HG02938 (cell line): ENCODE results near the gene PLXNB1.

Experiments used
- ATAC-seq: cut with Tn5 transposase; IDR thresholded peaks from one replicate; pipeline ENCODE4 v1.9.1; 2021; ENCODE audit warnings: mild to moderate bottlenecking, moderate library complexity; ENCODE audit not compliant: unreplicated experiment

Gene PLXNB1

DNA sequence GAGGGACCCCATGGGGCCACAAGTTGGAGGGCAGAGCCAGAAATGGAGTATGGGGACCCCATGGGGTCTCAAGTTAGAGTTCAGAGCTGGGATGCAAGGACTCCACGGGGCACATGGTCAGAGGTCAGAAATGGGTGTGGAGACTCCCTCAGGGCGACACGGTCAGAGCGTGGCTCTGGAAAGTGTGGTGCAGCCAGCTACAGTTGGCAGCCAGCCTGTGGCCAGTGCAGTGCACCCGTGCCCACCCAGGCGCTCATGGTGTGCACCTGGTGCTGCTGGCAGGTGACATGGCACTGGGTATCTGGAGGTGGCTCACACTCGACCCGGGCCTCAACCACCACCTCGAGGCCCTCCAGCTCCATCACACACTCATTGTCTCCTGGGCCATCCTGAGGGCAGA lies 11.2 kb downstream of the PLXNB1 start:
- no peak for ATAC-seq

DNA sequence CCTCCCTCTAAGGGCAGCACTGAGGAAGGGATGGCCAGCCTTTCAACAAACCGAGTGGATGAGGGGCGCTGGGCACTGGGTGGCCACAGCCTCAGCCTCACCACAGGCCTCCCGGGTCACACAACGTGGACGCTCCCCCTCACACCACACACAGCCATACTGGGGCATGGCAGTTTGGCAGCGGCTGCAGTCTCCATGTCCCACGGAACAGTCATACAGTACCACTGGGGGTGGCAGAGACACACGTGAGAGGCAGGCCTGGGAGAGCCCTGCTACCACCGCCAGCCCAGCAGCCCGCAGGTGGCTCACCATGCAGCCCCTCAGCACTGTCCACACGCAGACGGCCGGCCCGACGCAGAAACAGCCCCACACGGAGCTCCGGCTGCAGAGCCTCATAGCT lies 11.7 kb downstream of the PLXNB1 start:
- no peak for ATAC-seq

DNA sequence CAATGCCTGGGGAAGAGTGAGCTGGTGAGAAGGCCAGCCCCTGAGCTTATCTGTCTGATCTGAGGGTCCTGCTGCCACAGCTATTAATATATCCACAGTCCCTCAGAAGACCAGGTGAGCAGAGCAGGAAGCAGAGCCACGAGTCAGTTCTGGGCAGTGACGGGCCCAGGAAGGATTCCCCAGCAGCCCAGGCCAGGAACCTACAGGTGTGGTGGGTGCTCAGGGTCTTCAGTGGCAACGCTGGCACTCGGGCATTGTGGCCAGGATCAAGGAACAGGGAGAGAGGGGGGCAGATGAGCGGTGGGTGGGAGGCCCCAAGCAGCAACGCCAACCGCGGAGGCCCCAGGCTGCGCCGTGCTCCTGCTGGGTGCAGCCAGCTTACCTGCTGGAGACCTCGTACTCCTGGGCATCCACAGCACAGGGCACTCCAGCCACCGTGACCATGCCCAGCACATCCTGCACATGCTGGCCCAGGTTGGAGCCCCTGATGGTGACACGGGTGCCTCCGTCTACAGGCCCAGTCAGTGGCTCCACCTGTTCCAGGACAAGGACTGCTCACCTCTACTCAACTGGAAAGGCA lies 12.3 kb downstream of the PLXNB1 start:
- no peak for ATAC-seq

DNA sequence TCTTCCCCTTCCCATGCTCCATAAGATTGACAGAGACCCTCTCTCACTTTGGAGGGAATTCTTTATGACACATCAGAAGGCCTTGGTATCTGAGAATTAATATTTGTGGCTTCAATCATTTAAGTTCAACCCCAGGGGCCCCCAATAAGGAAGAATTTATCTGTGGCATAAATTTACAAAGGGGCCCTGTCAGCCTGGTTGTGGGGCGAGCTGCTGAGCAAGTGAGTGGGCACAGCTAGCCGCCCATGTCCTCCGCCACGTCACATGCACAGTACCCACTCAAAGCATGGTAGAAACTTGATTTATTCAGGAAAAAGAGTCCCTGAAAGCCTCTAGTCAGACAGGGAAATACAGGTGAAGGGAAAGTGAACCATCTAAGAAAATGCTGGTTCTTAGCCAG lies 13.3 kb downstream of the PLXNB1 start:
- no peak for ATAC-seq

DNA sequence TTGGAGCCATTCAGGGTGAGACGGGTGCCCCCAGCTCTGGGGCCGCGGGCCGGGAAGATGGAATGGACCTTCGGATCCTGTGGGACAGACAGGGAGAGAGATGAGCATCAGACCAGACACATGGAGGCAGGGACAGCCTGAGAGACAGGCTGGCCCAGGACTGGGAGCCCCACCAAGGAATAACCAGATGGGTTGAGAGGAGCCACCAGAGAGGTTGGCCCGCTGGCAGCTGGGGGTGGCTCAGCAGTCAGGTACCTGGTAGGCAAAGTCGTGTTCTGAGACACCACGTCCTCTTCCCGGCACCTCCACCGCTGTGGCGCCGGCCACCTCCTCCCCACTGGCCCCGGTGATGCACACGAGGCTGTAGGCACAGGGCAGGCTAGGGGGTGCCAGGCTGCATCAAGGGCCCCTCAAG lies 13.8 kb downstream of the PLXNB1 start:
- ATAC-seq: no peak

DNA sequence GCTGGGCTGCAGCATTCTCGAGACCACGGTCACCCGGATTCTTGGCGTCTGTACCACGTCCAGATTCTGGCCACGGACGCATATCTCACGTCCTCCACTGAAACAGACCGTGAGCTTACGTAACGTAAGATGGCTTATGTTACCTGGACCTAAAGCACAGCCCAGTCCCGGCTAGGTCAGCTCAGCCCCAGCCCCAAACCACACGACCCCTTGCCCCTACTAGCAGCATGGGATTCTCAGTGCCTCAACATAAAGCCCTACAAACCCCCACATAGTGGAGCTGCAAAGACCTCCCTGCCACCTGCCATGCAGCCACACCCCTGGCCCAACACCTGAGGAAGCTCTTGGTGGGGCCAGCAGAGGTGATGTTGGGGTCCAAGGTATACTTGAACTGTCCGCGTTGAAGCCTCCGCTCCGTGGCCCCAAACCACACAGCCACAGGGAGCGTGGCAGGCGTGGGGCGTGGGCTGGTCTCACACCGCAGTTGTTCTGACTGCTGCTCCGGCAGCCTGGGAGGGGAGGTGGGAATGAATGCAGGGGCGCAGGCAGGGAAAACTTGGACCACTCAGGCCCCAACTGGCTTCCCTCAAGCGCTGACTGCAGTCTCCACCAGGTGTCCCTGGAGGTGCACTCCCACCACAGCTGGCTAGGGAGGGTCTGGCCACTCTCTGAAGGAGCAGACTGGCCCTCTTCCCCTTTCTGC lies 14.5 kb downstream of the PLXNB1 start:
- no peak for ATAC-seq

DNA sequence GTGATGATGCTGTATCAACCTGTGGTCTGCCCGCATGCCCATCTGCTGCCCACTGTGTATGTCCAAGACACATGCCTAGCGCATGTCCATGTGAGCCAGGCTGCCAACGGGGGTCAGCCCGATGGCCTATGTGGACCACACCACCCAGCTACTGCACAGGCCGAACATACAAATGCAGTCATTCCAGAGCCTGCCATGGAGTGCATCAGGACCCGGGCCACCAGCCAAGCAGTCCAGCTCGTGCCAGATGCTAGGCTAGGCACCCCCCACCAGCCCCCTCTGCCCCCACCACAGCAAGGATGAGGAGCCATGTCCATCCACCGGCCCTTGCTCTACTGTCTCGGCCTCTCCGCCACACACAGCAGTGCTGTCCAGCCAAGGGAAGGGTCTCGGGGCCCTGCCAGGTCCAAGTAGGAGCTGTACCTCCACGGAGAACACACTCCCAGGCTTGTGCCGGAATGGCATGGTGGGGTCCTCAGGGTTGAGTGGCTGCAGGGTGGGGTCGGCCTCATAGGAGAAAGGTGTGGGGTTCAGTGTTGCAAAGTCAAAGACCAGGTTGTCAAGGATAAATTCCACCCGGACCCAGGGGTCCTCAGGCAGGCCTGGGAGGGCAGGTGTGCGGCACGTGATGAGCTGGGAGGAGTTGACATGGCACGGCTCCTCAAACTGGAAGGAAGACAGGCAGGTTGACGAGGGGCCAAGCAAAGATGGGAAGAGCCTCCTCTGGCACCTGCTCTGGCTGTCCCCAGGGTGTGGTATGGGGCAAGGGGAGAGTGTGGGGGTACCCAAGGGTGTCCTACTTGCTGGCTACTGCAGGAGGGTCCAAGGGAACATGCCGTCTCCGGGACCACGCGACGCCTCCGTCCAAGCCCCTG lies 15.3 kb downstream of the PLXNB1 start:
- ATAC-seq: no peak

DNA sequence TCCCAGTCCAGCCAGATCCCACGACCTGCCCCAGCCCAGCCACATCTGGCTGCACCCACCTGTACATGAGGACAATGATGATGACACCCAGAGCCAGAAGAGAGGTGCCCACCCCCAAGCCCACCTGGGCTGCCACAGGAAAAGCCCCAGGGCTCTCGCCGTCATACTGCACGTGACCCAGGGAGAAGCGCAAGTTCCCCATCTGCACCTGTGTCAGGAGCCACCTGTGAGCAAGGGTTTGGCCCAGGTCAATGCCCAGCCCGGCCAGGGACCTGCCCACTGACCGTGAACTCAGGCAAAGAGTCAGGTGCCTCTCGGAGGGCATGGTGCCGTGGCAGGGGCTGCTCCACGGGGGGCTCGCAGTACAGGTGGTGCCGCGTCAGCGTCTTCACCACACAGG lies 16.3 kb downstream of the PLXNB1 start:
- ATAC-seq: no peak

DNA sequence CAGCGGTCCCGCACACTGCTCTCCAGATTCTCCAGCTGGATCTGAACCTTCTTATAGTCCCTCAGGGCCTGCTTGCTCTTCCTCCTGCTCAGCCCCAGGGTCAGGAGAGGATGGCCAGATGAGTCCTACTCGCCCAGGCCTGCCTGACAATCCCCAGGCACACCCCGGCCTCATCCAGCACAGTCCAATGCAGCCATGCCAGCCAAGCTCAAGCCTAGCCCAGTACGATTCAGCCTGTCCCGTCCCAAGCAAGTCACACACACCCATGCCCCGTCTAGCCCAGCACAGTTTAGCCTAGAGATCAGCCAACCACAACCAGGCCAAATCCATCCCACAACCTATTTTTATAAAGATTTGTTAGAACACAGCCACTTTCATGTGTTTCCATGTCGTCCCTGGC lies 16.8 kb downstream of the PLXNB1 start:
- ATAC-seq: no peak

DNA sequence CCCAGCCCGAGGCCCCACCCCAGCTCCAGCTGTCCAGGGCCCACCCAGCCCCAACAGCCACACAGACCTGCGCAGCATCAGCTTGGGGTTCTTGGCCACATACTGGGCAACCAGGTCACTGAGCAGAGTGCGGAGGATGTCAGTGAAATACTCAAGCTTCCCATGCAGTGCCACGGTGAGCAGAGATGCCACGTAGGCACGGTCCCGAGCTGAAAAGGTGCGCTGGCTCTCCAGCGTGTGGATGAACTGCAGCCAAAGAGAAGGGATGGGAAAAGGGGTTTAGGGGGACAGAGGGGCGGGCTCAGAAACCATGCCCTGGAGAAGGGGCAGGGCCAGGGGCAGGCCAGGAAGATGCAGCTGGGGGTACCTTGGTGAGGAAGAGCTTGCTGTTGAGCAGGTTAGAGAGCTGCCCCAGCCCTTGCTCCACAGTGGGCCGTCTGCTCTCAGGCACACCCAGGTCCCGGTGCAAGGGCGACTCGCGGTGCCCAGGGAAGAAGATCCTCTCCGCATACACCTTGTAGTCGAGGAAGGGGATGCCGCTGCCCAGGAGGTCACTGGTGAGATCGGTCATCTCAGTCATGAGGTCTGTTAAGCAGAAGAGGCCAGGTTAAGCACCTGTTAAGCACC lies 17.4 kb downstream of the PLXNB1 start:
- no peak for ATAC-seq

DNA sequence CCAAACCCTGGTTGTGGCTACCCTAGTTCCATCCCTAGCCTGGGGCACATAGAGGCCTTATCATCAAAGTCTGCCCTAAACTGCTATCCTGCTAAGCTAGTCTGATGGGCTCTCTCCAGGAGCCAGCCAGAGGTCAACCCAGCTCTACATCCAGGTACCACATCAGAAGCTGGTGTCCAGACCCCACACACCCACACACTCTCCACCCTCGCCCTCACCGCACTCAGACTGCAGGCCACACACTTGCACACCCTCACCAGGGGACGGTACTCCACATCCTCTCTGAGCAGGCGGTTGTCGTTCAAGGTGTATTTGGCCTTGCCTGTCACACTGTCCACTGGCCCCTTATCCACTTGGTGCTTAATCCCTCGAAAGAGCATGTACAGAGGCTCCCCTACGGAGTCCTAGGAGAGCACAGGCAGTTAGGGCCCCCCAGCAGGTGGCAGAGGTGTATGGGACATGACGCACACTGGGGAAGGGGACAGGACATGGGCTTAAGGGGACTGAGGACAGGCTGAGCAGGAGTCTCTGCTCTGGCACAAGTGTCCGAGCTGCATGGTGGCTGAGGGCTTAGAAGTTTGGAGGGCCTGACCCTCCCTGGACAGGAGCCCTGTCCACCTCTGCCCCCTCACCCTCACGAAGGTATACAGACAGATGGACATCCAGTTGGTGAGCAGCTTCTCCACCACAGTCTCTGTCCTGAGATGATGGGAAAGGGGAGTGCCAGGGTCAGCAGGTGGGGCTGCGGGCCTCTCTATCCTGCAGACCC lies 18.1 kb downstream of the PLXNB1 start:
- no peak for ATAC-seq

DNA sequence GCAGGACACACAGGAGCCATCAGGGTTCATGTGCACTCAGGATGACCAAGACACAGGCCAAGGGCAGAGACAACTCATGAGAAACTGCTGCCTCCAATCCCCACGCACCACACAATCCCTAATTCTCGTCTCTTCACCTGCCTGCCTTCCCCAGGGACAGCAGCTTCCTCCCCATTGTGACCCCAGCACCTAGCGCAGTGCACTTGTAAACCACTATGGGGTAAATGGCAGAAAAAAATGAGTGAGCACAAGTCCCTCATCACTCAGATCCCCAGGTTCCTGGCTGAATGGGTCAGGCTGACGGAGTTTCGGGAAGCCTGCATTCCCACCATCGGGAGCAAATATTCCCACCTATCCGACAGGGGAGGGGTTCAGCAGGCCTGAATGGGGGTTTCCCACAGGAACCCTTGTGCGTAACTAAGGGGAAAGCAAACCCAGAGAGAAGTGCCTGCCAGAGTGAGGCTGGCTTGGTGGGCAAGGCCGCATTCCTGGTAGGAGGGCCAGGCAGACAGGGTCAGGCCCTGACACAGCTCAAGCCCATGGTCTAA lies 18.8 kb downstream of the PLXNB1 start:
- no peak for ATAC-seq

DNA sequence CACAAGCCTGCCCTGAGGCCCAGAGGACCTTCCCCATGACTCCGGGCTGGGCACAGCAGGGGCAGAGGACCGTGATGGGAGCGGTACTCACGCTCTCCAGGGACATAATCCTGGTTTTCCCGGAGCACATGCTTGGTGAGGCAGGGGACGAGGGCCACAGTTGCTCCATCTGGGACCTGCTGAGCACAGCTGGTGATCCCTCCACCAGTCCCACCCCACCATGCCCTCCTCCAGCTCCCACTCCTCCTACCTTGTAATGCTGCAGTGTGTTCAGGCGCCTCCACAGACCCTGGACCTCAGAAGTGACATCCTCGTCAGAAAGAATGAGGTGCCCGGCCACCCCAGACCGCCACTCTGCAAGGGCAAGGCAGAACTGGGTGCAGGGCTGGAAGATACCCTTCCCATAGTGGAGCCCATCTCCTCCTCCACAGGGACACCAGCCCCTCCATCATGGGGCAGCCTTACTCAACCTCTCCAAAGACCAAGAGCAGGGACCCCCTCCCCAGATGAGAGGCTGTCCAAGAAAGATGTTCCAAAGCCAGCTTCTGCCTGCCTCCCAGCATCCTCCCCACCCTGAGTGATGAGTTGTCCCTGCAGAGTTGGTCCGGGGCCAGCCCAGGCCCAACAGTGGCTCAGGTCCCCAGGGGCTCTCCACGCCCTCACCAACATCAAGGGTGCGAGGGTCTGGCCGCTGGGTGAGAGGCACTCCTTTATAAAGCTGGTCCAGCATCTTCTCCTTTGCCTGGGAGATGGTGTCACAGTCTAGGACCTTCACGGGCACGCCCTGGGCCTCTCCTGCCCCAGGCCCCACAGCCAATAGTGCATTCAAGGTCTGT lies 19.5 kb downstream of the PLXNB1 start:
- no peak for ATAC-seq

DNA sequence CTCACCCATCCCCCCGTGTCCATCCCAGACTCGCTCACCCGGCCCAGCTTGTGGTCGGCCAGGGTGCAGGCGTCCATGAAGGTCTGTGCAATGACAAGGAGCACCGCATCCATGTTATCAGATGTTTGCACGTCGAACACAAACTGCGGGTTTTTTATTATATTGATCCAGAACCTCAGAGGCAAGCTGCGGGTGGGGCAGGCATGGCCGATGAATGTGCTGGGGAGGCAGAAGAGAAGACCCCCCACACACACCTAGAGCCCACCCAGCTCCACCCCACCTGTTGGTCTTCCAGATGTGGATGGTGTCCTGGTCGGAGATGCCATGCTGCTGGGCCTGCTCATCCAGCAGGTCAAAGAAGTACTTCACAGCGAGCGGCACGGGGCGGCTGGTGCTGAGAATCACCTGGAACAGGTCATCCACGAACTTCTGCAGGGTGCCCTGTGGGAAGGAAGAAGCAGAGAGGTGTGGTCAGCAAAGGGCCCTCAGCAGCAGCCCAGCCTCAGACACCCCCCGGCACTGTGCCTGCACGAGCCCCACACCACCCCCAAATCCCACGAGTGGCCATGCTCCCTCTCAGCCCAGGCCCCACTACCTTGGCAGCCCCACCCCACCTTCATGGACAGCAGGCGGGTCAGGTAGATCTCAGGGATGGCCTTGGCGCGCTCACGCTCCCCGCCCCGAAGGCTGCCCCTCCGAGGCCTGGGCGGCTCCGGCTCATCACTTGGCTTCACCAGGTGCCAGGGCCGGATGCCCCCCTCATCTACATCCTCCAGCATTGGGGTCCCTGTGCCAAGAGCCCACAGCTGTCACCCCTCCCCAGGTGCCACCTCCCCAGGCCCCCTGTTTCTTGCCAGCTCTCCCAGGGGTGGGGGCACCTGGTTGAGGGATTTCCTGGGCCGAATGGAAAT lies 20.3 kb downstream of the PLXNB1 start:
- ATAC-seq: no peak

DNA sequence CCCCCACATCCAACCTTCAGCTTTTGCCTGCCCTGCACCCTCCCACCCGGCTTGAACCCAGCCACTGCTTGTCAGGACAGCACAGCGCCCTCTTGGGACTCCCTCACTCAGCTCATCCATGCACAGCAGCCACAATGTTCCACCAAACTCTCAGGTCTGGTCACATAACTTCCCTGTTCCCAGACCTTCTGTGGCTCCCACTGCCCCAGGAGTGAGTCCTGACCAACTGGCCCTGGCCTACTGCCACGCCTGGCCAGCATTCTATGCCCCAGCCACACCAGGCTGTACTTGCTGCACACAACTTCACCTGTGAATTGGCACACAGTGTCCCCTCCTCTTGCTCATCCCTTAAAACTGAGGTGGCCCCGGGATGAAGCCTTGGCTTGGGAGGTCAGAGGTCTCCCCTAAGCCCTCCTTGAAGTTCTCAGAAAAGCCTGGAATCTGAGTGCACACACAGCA lies 21.0 kb downstream of the PLXNB1 start:
- no peak for ATAC-seq

DNA sequence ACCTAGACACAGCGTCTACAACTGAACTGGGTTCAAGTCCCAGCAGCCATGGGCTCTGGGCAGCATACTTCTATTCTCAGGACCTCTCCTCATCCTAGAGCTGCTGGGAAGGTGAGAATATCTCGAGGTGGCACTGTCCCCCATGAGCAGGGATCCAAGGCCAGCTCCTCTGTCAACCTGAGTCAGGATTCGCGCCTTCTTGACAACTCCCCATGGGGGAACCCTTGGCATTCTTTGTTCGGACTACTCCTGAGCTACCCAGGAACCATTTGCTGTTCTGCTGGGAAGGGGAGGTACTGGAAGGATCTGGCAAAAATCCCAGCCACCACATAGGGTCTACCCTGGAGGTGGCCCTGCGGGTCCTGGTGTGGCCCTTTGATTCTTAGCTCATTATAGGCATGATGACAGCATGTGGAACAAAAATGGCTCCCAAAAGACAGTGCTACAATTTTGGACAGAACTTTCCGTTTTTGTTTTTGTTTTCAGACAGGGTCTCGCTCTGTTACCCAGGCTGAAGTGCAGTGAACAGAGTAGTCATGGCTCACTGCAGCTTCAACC lies 22.3 kb downstream of the PLXNB1 start:
- ATAC-seq: no peak

DNA sequence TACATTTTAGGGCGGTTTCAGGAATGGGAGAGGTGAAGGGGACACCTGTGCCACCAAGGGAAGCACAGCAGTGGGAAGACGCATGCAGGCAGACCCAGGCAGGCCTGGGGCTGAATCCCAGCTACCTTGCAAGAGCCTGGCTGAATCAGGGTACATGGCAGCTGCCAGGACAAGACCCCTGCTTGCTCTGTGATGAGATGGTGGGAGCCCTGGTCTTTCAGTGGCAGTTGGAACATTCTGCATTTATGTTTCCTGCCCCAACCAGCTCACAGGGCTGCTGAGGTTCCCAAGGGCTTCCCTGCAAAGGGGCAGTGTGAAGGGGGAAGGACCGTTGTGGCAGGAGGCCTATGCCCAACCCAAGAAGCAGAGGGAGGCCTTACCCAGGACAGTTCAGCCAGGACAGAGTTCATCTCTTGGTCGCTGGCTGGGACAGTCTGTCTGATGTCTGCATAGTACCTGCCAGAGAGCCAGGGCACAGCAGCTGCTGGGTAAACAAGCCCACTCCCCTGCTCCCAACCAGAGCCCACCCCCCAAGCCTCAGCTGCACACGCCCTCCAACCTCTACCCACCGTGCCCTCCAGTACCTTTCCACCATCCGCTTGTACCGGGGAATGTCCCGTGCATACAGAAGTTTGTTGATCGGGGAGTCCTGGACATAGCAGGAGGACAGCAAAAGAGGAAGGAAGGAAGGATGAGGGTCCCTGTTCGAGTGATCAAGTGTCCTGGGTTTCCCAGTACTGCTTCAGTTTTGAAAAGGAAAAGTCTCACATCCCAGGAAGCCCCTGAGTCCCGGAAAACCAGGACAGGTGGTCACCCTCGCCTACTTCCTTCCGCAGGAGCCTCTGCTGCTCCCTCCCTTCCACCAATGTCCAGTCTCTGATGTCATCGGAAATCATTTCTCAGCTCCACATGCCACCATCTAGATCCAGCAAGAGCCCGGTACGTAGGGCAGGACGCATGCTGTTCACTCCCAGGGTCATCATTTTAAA lies 23.1 kb downstream of the PLXNB1 start:
- ATAC-seq: no peak
